GM21717 (cell line): ENCODE measurements around the gene CYBA.
"Not testable (repeated sequence)": the region's sequence is repeated elsewhere in the genome, so short reads cannot be mapped to it uniquely, and the experiment has no call there.

Experiments used
- ATAC-seq: cut with Tn5 transposase; IDR thresholded peaks from one replicate; pipeline ENCODE4 v1.9.1; 2021; ENCODE audit warnings: mild to moderate bottlenecking, moderate library complexity; ENCODE audit not compliant: unreplicated experiment

The CYBA gene

GRCh38 chr16:88686439-88687253 lies 35.8 kb upstream of the CYBA start, which contains the start of gene SNAI3:
Gene SNAI3 (minus strand): TSS chr16:88686507. CDS start chr16:88686406, 101 bp downstream.
- peak; percentile 68 for ATAC-seq

GRCh38 chr16:88686062-88686438 lies 35.2 kb upstream of the CYBA start:
- peak; percentile 18 for ATAC-seq

- no peak for ATAC-seq
Observed at GRCh38 chr16:88685156-88686061, 34.6 kb upstream of the CYBA start.

GRCh38 chr16:88684569-88685155 lies 33.8 kb upstream of the CYBA start:
- no peak for ATAC-seq

GRCh38 chr16:88681709-88682451 lies 31.0 kb upstream of the CYBA start:
- ATAC-seq: peak; percentile 66

GRCh38 chr16:88681084-88681680 lies 30.3 kb upstream of the CYBA start:
- peak; percentile 1 for ATAC-seq

GRCh38 chr16:88680554-88681083 lies 29.8 kb upstream of the CYBA start:
- no peak for ATAC-seq

- no peak for ATAC-seq
Observed at GRCh38 chr16:88678224-88678979, 27.5 kb upstream of the CYBA start.

GRCh38 chr16:88677721-88678120 lies 26.9 kb upstream of the CYBA start:
- no peak for ATAC-seq

- no peak for ATAC-seq
Observed at GRCh38 chr16:88676502-88677242, 25.8 kb upstream of the CYBA start.

- peak; percentile 53 for ATAC-seq
Observed at GRCh38 chr16:88673716-88674379, 23.0 kb upstream of the CYBA start.

GRCh38 chr16:88672776-88673175 lies 21.9 kb upstream of the CYBA start:
- ATAC-seq: no peak

GRCh38 chr16:88671806-88672205 lies 21.0 kb upstream of the CYBA start:
- ATAC-seq: no peak

GRCh38 chr16:88669980-88670379 lies 19.1 kb upstream of the CYBA start:
- ATAC-seq: no peak

- ATAC-seq: not testable (repeated sequence)
Observed at GRCh38 chr16:88669493-88669892, 18.6 kb upstream of the CYBA start.

GRCh38 chr16:88667461-88667860 lies 16.6 kb upstream of the CYBA start:
- ATAC-seq: no peak

GRCh38 chr16:88665570-88665969 lies 14.7 kb upstream of the CYBA start:
- no peak for ATAC-seq

- ATAC-seq: no peak
Observed at GRCh38 chr16:88665148-88665547, 14.3 kb upstream of the CYBA start.
